Tibial nerve (tissue), 4 donors: ENCODE results near the gene NAA25. TPM values are rescaled to one million over a fixed set of nuclear protein-coding genes. Genes with fewer than 3 reads are reported as not detected.
A peak's percentile ranks its signal among the peaks of the same experiment; 100 is the strongest.

Experiments
- DNase-seq, 2 donors: peaks; one replicate each; pipeline ENCODE4 v3.0.0-alpha.2; 2019; ENCODE audit warnings: low spot score in 2 of 2
- H3K27ac ChIP-seq, 4 donors: fragments of 200-600 bp; sonication (generic) in 3 of 4; one replicate each; pipeline ENCODE4 v1.5.1; 2017 to 2019; ENCODE audit warnings: mild to moderate bottlenecking in 1 of 4
- H3K27me3 ChIP-seq, 2 donors: fragments of 200-600 bp; sonication (generic) in 1 of 2; one replicate each; pipeline versions ENCODE4 v1.5.1 to v1.6.0; 2017 to 2019
- H3K36me3 ChIP-seq, 3 donors: fragments of 200-600 bp; sonication (generic); one replicate each; pipeline ENCODE4 v1.5.1; 2018 to 2019
- H3K4me1 ChIP-seq, 4 donors: fragments of 200-600 bp; sonication (generic) in 3 of 4; one replicate each; pipeline ENCODE4 v1.5.1; 2017 to 2019
- H3K4me3 ChIP-seq, 4 donors: fragments of 200-600 bp; sonication (generic) in 3 of 4; one replicate each; pipeline ENCODE4 v1.5.1; 2017 to 2019; ENCODE audit warnings: mild to moderate bottlenecking in 1 of 4, moderate library complexity in 1 of 4
- H3K9me3 ChIP-seq, 4 donors: fragments of 200-600 bp; sonication (generic) in 3 of 4; one replicate each; pipeline ENCODE4 v1.5.1; 2017 to 2019
- CTCF ChIP-seq, 5 experiments: fragments of 200-600 bp in 3 of 5; fragments of 450-650 bp in 2 of 5; sonication (generic) in 3 of 5; IDR thresholded peaks; one replicate each; pipeline ENCODE4 v1.5.1; 2016 to 2019; ENCODE audit warnings: antibody characterized with exemption in 5 of 5, mild to moderate bottlenecking in 3 of 5, moderate library complexity in 2 of 5
- EP300 ChIP-seq, 2 donors: sonication (generic); formaldehyde crosslinking; IDR thresholded peaks; one replicate each; pipeline ENCODE4 v1.6.1; 2017; ENCODE audit warnings: antibody characterized with exemption in 2 of 2, mild to moderate bottlenecking in 1 of 2
- POLR2A ChIP-seq, 2 donors: fragments of 450-650 bp; IDR thresholded peaks; one replicate each; pipeline ENCODE4 v1.6.1; 2017; ENCODE audit warnings: antibody characterized with exemption in 2 of 2, mild to moderate bottlenecking in 2 of 2, moderate library complexity in 2 of 2
- WGBS, 2 donors: methylation state at CpG; one replicate each; pipeline ENCODE4 v1.1.5; 2018; 5-methylcytosine and 5-hydroxymethylcytosine counted together
- total RNA-seq, 4 donors: library from RNA; depleted of rRNA; stranded (reverse); fragments of >200 nt; gene quantifications; one replicate each; pipeline ENCODE4 v1.1.0, GENCODE V29; 2016

The NAA25 gene
- total RNA-seq, 4 donors from 2014 or later = 22.7 to 40.4 (median 34.2) TPM

GRCh38 chr12:112017041-112017440 lies 91.5 kb downstream of the NAA25 start:
- H3K27me3 ChIP-seq = no peaks in the 10 kb centered on the region
- peaks cover 0 to 40% (median 12%) of the 10 kb centered on the region in 4 donors for H3K4me1 ChIP-seq
- 79 to 80% methylated on average over 1 of the region's 1 CpG for WGBS, 2 donors
- H3K9me3 ChIP-seq = no peaks in the 10 kb centered on the region
- no peak overlapping the region for H3K27ac ChIP-seq
- TF ChIP-seq EP300 (IDR thresholded peaks at IDR 0.05) = no peak
- TF ChIP-seq POLR2A (IDR thresholded peaks at IDR 0.05) = no peak
- TF ChIP-seq CTCF (IDR thresholded peaks at IDR 0.05) = no peak
- DNase-seq = no peak
- H3K4me3 ChIP-seq = no peak overlapping the region
- H3K36me3 ChIP-seq = peaks cover 0 to 51% (median 0%) of the 10 kb centered on the region in 3 donors

GRCh38 chr12:112015938-112016337 lies 92.6 kb downstream of the NAA25 start:
- WGBS, 2 donors = 94 to 97% methylated on average over 6 of the region's 6 CpGs

GRCh38 chr12:112013601-112014402 lies 94.8 kb downstream of the NAA25 start:
- Histone ChIP-seq H3K27me3 (no peaks in the 10 kb centered on the region), H3K36me3 (peaks cover 0 to 29% (median 0%) of the 10 kb centered on the region in 3 donors), H3K4me1 (peaks cover 0 to 56% (median 22%) of the 10 kb centered on the region in 4 donors), H3K27ac (peak overlapping the region; percentile 56 to 98 (median 92)), H3K9me3 (no peaks in the 10 kb centered on the region), H3K4me3 (peak overlapping the region; percentile 68 to 100 (median 82))
- DNase-seq = no peak
- peak in 2 of 5 experiments; percentile 32 to 49 for TF ChIP-seq CTCF (IDR thresholded peaks at IDR 0.05)
- no peak for TF ChIP-seq EP300 (IDR thresholded peaks at IDR 0.05)
- 3% methylated on average over 31 to 51 of the region's 54 CpGs for WGBS, 2 donors

More at GRCh38 chr12:112015938-112016337, 92.6 kb downstream of the NAA25 start:
- peaks cover 0 to 43% (median 0%) of the 10 kb centered on the region in 3 donors for H3K36me3 ChIP-seq
- no peak overlapping the region for H3K4me3 ChIP-seq
- TF ChIP-seq POLR2A (IDR thresholded peaks at IDR 0.05) (no peak), CTCF (IDR thresholded peaks at IDR 0.05) (no peak), EP300 (IDR thresholded peaks at IDR 0.05) (no peak)
- no peaks in the 10 kb centered on the region for H3K9me3 ChIP-seq
- no peak overlapping the region for H3K27ac ChIP-seq
- no peak for DNase-seq
- no peaks in the 10 kb centered on the region for H3K27me3 ChIP-seq
- peaks cover 0 to 51% (median 22%) of the 10 kb centered on the region in 4 donors for H3K4me1 ChIP-seq

- peak; percentile 53 to 86 (median 76) for TF ChIP-seq CTCF (IDR thresholded peaks at IDR 0.05)
- TF ChIP-seq POLR2A (IDR thresholded peaks at IDR 0.05) = peak; percentile 90 to 94
- peak; percentile 96 to 99 for TF ChIP-seq EP300 (IDR thresholded peaks at IDR 0.05)
- Histone ChIP-seq H3K4me1 (peaks cover 0 to 51% (median 22%) of the 10 kb centered on the region in 4 donors), H3K4me3 (peak within 1 kb of the TSS; percentile 68 to 100 (median 82)), H3K9me3 (no peaks in the 10 kb centered on the region), H3K27me3 (no peaks in the 10 kb centered on the region), H3K36me3 (peaks cover 0 to 25% (median 0%) of the 10 kb centered on the region in 3 donors), H3K27ac (peak within 1 kb of the TSS; percentile 80 to 98 (median 92))
- 0 to 1% methylated on average over 35 to 49 of the region's 67 CpGs for WGBS, 2 donors
- DNase-seq = peak; percentile 100
Measured at GRCh38 chr12:112012775-112013600, 95.6 kb downstream of the NAA25 start, which contains the start of the genes ERP29 and TMEM116. Gene ERP29 (plus strand): TSS chr12:112013426. CDS start chr12:112013466, 40 bp downstream. Gene TMEM116 (minus strand): TSS chr12:112013165. CDS start chr12:112005270, 7,895 bp downstream.
